NT2/D1 (cell line): ENCODE data around the gene APLP1.

Source experiments
- SUZ12 ChIP-seq: IDR thresholded peaks from 2 replicates; pipeline ENCODE4 v1.6.1; 2011; ENCODE audit not compliant: insufficient read length, insufficient read depth; ENCODE audit errors: extremely low read depth
- YY1 ChIP-seq: IDR thresholded peaks from 2 replicates; pipeline ENCODE4 v1.6.1; 2011; ENCODE audit not compliant: insufficient read length, insufficient read depth
- ZNF274 ChIP-seq: IDR thresholded peaks from 2 replicates; pipeline ENCODE4 v1.6.1; 2011; ENCODE audit warnings: mild to moderate bottlenecking, low read depth, low read length

GRCh38 chr19:35907377-35907745, 39.0 kb downstream of the APLP1 start:
- TF ChIP-seq SUZ12: no peak
- TF ChIP-seq YY1: no peak
- TF ChIP-seq ZNF274: no peak
